Measurements from ENCODE around the gene ALDH3A1.

Gene ALDH3A1

GRCh38 chr17:19759568-19760549, 11.8 kb upstream of the ALDH3A1 start:
- DNase-seq: no peak

- no peak for DNase-seq
Observed at GRCh38 chr17:19757536-19758180, 9.6 kb upstream of the ALDH3A1 start.

GRCh38 chr17:19756546-19756945, 8.4 kb upstream of the ALDH3A1 start:
- no peak for DNase-seq

- no peak for DNase-seq
Observed at GRCh38 chr17:19755821-19756510, 7.9 kb upstream of the ALDH3A1 start.

- no peak for DNase-seq
Observed at GRCh38 chr17:19755392-19755791, 7.3 kb upstream of the ALDH3A1 start.

GRCh38 chr17:19753661-19754463, 5.8 kb upstream of the ALDH3A1 start:
- DNase-seq: peak; percentile 53

- DNase-seq: peak; percentile 64
Observed at GRCh38 chr17:19753051-19753509, 5.0 kb upstream of the ALDH3A1 start.

- DNase-seq: no peak
Observed at GRCh38 chr17:19752216-19753050, 4.3 kb upstream of the ALDH3A1 start.

GRCh38 chr17:19750835-19751234, 2.7 kb upstream of the ALDH3A1 start:
- no peak for DNase-seq

GRCh38 chr17:19750020-19750572, 2.0 kb upstream of the ALDH3A1 start:
- DNase-seq: no peak

GRCh38 chr17:19748807-19749193, 702 bp upstream of the ALDH3A1 start:
- no peak for DNase-seq

GRCh38 chr17:19747159-19747719, 859 bp downstream of the ALDH3A1 start:
- DNase-seq: no peak

GRCh38 chr17:19746517-19746916, 1.6 kb downstream of the ALDH3A1 start:
- no peak for DNase-seq

- DNase-seq: peak; percentile 70
Observed at GRCh38 chr17:19744922-19745757, 3.0 kb downstream of the ALDH3A1 start.

- peak; percentile 42 for DNase-seq
Observed at GRCh38 chr17:19744492-19744891, 3.6 kb downstream of the ALDH3A1 start.

GRCh38 chr17:19743101-19744100, 4.7 kb downstream of the ALDH3A1 start:
- no peak for DNase-seq

- no peak for DNase-seq
Observed at GRCh38 chr17:19742495-19742894, 5.6 kb downstream of the ALDH3A1 start.

GRCh38 chr17:19741832-19742457, 6.2 kb downstream of the ALDH3A1 start:
- no peak for DNase-seq

Data from NCI-H1105 treated with DMSO at 0.1 percent for 48 hours (cell line).